C4-2B (cell line): Measurements from ENCODE around the gene ZSWIM4.
"Not testable (repeated sequence)": the region's sequence is repeated elsewhere in the genome, so short reads cannot be mapped to it uniquely, and the experiment has no call there.

Source experiments
- H3K27ac ChIP-seq: fragments of 450-650 bp; 2 replicates; pipeline ENCODE4 v1.5.1; 2017
- CTCF ChIP-seq: fragments of 450-650 bp; conservative IDR thresholded peaks from 2 replicates; pipeline ENCODE4 v1.5.1; 2017; ENCODE audit warnings: mild to moderate bottlenecking
- ZFX ChIP-seq: fragments of 450-650 bp; IDR thresholded peaks from 2 replicates; pipeline ENCODE4 v1.6.1; 2017

ZSWIM4 gene

DNA sequence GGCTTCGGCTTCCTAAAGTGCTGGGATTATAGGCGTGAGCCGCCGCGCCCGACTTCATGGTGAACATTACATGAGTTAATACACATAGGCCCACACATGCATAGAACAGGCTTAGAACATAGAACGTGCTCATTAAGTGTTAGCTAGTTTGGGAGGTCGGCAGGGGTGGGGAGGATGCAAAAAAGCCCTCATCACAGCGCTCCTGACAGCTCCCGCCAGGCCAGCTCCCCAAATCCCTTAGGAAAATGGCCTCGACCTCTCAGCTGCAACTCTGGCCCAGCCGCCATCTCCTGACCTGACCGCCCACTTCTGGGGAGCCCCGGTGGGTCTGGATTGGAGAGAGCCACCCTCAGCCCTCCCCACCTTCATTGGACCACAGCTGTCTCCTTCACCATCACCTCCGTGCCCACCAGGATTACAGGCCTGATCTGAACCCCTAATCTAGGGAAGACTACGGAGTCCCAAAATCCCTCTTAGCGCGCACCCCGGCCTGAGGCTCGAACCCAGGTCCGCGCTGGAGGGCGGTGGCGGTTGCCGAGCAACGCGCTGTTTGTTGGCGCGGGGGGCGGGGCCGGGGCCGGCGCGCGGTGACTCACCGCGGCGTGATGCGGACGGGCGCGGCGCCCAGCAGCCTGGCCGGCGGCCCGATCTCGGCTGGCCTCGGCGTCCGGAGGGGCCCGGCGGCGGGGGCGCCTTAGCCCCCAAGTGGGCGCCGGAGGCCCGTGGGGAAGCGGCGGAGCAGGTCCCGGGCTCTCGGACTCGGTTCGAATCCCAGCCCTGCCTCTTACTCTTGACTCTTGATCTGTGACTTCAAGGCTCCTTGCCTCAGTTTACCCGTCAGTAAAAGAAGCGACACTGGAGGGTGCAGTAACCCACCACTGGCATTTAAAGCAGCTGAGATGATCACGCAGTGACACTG lies 55.0 kb downstream of the ZSWIM4 start:
- TF ChIP-seq ZFX (no peak), CTCF (no peak)
- H3K27ac ChIP-seq = no peak overlapping the region; the same call in 1 of the 2 replicates

- H3K27ac ChIP-seq = no peak overlapping the region; the same call in 1 of the 2 replicates
- TF ChIP-seq CTCF = no peak
- no peak for TF ChIP-seq ZFX
Measured at GRCh38 chr19:13850910-13851733, 55.9 kb downstream of the ZSWIM4 start.

DNA sequence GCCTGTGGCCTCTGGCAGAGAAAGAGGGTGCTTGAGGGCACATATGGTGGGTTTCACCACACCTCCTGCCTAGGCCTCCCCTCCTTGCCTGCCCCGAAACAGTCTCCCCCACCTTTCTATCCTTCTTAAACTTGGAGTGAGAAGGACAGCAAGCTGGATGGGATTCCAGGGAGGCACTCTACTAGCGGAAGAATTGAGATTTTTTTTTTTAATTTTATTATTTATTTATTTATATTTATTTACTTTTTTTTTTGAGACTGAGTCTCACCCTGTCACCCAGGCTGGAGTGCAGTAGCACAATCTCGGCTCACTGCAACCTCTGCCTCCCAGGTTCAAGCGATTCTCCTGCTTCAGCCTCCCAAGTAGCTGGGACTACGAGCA lies 56.5 kb downstream of the ZSWIM4 start:
- H3K27ac ChIP-seq = not testable (repeated sequence)

DNA sequence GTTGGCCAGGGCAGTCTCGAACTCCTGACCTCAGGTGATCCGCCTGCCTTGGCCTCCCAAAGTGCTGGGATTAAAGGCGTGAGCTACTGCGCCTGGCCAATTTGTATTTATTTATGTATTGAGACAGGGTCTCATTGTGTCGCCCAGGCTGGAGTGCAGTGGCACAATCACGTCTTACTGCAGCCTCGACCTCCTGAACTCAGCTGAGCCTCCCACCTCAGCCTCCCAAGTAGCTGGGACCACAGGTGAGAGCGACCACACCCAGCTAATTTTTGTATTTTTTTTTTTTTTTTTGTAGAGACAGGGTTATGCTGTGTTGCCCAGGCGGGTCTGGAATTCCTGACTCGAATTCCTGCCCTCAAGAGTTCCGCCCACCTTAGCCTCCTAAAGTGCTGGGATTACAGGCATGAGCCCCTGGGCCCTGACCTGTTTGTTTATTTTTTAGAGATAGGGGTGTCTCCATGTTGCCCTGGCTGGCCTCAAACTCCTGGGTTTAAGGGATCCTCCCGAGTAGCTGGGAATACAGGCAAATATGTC lies 57.0 kb downstream of the ZSWIM4 start:
- not testable (repeated sequence) for H3K27ac ChIP-seq

GRCh38 chr19:13856497-13856896 lies 61.3 kb downstream of the ZSWIM4 start:
- no peak for TF ChIP-seq CTCF
- no peak overlapping the region for H3K27ac ChIP-seq

DNA sequence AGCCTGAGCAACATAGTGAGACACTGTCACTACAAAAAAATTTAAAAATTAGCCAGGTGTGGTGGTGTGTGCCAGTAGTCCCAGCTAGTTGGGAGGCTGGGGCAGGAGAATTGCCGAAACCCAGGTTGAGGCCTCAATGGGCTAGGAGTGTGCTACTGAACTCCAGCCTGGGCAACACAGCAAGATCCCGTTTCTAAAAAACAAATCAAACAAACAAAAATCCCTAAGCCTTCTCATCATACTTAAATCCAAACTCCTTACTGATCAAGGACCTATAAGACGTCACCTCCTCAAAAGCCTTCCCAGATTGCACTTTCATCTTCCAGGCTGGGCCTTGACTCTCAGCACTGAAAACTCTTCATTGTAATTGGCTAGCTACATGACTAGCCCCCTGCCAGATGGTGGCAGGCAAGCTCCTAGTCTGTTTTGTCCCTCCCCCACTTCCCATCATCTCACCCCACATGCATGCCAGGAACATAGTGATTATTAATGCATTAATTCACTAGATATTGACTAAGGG lies 64.2 kb downstream of the ZSWIM4 start:
- no peak overlapping the region for H3K27ac ChIP-seq

GRCh38 chr19:13860679-13861391 lies 65.6 kb downstream of the ZSWIM4 start:
- no peak for TF ChIP-seq CTCF
- no peak for TF ChIP-seq ZFX
- no peak overlapping the region for H3K27ac ChIP-seq

More for the DNA sequence above, 64.2 kb downstream of the ZSWIM4 start:
- no peak for TF ChIP-seq ZFX

DNA sequence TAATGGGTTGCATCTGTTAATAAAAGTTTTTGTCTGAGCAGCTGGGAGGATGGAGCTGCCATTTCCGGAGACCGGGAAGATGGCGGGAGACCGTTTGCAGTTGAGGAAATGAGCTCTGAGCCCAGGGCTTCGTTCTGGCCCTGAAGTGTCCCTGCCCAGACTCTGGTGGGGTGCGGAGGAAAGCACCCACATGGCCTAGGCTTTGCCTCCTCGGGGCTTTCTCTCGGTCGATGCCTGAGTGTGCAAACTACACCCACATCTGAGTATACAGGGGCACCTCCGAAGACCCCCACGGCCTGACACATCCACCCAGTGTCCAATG lies 66.1 kb downstream of the ZSWIM4 start:
- no peak overlapping the region for H3K27ac ChIP-seq
- no peak for TF ChIP-seq ZFX
- TF ChIP-seq CTCF = no peak
